ENCODE data around the gene RIPK1. TPM values are rescaled to one million over a fixed set of nuclear protein-coding genes. Genes with fewer than 3 reads are reported as not detected.

Gene RIPK1
- total and polyA plus RNA-seq, 8 donors: 18.9 to 24.9 (median 22.4) TPM

DNA sequence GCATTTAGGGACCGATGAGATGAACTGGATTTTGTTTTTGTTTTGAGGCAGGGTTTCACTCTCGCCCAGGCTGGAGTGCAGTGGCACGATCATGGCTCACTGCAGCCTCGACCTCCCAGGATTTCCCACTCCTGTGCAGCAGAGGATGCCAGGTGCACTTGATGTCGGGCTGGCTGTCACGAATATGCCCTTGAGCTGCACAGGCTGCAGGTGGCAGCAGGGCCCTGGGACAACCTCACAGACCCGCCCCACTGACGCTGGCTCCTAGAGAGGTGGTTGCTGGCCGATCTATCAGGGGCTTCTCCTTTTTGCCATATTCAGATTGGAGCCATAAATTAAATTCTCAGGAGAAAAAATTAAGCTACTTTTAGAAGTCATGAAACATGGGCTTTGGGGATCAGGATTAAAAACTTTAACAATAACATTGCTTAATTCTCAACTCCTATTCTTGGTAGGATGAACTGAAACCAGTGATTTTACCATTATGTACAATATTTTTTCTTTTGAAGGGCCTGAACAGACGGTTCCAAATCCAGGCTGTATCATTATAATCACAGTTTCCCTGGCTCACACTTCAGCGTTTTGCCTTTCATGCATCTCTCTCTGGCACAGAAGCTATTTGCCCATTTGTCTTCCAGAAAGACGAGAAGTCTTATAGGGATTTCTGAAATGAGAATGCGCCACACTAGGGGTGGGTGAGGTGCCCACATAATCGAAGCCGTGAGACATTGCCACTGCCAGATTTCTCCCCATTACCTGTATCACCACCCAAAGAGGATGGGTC, 36.2 kb upstream of the RIPK1 start:
- DNase-seq (peak in 1 of 4 donors; percentile 80), ATAC-seq (peak; percentile 90)
- Histone ChIP-seq H3K36me3 (no peaks in the 10 kb centered on the region), H3K9me3 (no peaks in the 10 kb centered on the region), H3K4me1 (peaks cover 0 to 11% of the 10 kb centered on the region in 2 donors), H3K27ac (no peak overlapping the region), H3K4me3 (no peak overlapping the region), H3K27me3 (no peaks in the 10 kb centered on the region)
- intact Hi-C loops (cut with DNase I): no loop called here
- TF ChIP-seq, protein P1, sequence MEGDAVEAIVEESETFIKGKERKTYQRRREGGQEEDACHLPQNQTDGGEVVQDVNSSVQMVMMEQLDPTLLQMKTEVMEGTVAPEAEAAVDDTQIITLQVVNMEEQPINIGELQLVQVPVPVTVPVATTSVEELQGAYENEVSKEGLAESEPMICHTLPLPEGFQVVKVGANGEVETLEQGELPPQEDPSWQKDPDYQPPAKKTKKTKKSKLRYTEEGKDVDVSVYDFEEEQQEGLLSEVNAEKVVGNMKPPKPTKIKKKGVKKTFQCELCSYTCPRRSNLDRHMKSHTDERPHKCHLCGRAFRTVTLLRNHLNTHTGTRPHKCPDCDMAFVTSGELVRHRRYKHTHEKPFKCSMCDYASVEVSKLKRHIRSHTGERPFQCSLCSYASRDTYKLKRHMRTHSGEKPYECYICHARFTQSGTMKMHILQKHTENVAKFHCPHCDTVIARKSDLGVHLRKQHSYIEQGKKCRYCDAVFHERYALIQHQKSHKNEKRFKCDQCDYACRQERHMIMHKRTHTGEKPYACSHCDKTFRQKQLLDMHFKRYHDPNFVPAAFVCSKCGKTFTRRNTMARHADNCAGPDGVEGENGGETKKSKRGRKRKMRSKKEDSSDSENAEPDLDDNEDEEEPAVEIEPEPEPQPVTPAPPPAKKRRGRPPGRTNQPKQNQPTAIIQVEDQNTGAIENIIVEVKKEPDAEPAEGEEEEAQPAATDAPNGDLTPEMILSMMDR (IDR thresholded peaks at IDR 0.05): no peak

DNA sequence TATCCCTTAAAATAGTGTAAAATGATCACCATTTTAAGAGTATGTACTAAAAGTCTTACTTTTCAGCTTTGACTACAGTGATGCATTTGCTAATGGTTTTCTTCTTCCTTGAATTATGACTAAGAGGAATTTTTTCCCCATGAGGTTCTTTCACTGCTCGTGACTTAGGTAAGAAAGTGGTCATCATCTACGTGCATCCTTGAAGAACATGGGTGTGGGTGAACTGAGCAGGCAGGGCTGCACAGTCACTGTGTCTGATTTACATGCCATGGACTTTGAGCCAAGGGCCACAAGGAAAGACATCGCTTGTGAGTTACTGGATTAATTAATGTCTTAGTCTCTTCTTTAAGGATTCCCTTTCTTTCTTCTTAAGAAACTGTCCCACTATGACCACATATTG, 35.3 kb upstream of the RIPK1 start:
- Histone ChIP-seq H3K4me1 (peaks cover 0 to 11% of the 10 kb centered on the region in 2 donors), H3K36me3 (no peaks in the 10 kb centered on the region), H3K27me3 (no peaks in the 10 kb centered on the region), H3K9me3 (no peaks in the 10 kb centered on the region), H3K27ac (no peak overlapping the region), H3K4me3 (no peak overlapping the region)
- intact Hi-C loops (cut with DNase I): no loop called here
- TF ChIP-seq, protein P1 (IDR thresholded peaks at IDR 0.05): no peak
- DNase-seq (no peak), ATAC-seq (no peak)

DNA sequence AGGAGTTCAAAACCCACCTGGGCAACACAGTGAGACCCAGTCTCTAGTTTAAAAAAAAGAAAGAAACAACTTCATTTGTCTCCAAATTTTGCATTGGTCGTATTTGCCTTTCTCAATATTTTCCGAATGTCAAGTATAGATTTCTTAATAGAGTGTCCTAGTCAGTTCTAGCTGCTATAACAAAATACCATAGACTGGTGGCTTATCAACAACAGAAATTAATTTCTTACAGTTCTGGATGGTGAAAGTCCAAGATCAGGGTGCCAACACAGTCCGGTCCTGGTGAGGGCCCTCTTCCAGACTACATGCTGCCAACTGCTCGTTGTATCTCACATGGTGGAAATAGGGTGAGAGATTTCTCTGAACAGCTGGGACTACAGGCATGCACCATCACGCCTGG, 34.6 kb upstream of the RIPK1 start:
- Histone ChIP-seq H3K36me3 (no peaks in the 10 kb centered on the region), H3K9me3 (no peaks in the 10 kb centered on the region), H3K4me1 (peaks cover 0 to 15% of the 10 kb centered on the region in 2 donors), H3K4me3 (no peak overlapping the region), H3K27me3 (no peaks in the 10 kb centered on the region), H3K27ac (no peak overlapping the region)
- TF ChIP-seq, protein P1 (IDR thresholded peaks at IDR 0.05): no peak
- intact Hi-C loops (cut with DNase I): no loop called here
- DNase-seq (no peak), ATAC-seq (no peak)

DNA sequence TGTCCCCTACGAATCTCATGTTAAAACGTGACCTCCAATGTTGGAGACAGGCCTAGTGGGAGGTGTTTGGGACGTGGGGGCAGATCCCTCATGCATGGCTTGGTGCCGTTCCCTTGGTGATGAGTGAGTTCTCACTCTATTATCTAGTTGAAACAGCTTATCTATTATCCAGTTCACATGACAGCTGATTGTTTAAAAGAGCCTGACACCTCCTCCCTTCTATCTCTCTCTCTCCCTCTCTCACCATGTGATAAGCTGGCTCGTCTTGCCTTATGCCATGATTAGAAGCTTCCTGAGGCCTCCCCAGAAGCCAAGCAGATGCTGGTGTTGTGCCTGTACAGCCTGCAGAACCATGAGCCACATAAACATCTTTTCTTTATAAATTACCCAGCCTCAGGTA, 32.9 kb upstream of the RIPK1 start:
- intact Hi-C loops (cut with DNase I): no loop called here
- DNase-seq: no peak
- H3K27ac ChIP-seq: no peak overlapping the region
- H3K4me1 ChIP-seq: peaks cover 0 to 15% of the 10 kb centered on the region in 2 donors
- no peaks in the 10 kb centered on the region for H3K27me3 ChIP-seq
- H3K9me3 ChIP-seq: no peaks in the 10 kb centered on the region
- ATAC-seq: no peak
- no peak overlapping the region for H3K4me3 ChIP-seq
- no peaks in the 10 kb centered on the region for H3K36me3 ChIP-seq
- TF ChIP-seq, protein P1 (IDR thresholded peaks at IDR 0.05): no peak

DNA sequence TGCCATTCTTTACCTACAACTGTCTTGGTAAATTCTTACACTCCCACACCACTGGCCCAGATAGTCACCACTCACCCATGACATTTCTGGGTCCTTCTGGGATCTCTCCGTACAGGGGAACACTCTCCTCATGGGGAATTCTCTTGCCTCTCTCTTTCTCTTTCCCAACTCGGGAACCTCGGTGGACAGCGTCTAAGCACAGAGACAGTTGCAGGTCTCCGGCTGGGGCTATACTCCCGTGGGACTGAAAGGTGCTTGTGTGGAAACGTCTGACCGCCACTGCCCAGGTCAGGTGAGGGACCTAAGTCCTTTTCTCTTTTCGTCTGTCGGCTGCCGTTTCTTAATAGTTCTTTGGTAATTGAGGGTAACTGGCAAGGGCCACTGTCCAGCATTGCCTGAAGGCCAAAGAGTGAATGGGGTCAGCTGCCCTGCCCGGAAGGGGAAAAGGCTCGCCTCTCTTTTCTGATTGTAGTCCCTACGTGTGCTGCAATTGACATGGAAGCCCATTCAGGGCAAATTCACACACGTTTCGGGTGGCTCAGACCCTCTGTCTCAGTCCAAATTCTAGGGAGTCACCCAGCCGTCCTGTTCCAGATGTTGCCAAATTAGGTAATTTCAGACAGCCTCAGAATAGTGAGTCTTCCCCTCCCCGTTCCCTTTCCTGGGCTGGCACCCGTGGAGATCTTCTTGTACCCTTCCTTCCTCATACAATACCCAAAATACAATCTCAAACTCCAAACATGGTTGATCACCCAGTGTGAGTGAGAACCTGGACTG, 31.2 kb upstream of the RIPK1 start:
- Histone ChIP-seq H3K4me1 (peaks cover 0 to 15% of the 10 kb centered on the region in 2 donors), H3K9me3 (no peaks in the 10 kb centered on the region), H3K27me3 (no peaks in the 10 kb centered on the region), H3K36me3 (no peaks in the 10 kb centered on the region), H3K27ac (no peak overlapping the region), H3K4me3 (no peak overlapping the region)
- intact Hi-C loops (cut with DNase I): no loop called here
- TF ChIP-seq, protein P1 (IDR thresholded peaks at IDR 0.05): no peak
- DNase-seq (no peak), ATAC-seq (no peak)

Data from left lung (tissue), 10 donors.